Stomach (tissue), 9 donors: Measurements from ENCODE around the gene PANK1. TPM values are rescaled to one million over a fixed set of nuclear protein-coding genes. Genes with fewer than 3 reads are reported as not detected.
A peak's percentile ranks its signal among the peaks of the same experiment; 100 is the strongest.

Experiments used
- DNase-seq, 2 donors: peaks; one replicate each; pipeline versions ENCODE4 v3.0.0 to v3.0.0-alpha.2; 2013 to 2019
- H3K27ac ChIP-seq, 5 donors: fragments of 200-600 bp in 4 of 5; sonication (generic) in 4 of 5; one replicate each; pipeline ENCODE4 v1.5.1; 2013 to 2019; ENCODE audit warnings: mild to moderate bottlenecking in 1 of 5, moderate library complexity in 1 of 5
- H3K27me3 ChIP-seq, 3 donors: fragments of 200-600 bp; sonication (generic); one replicate each; pipeline ENCODE4 v1.5.1; 2017 to 2019; ENCODE audit warnings: mixed run types in 1 of 3
- H3K36me3 ChIP-seq, 4 donors: fragments of 200-600 bp; sonication (generic); 1 replicate in 3 of 4; 2 replicates in 1 of 4; pipeline ENCODE4 v1.5.1; 2016 to 2019
- H3K4me1 ChIP-seq, 4 donors: fragments of 200-600 bp; sonication (generic); one replicate each; pipeline ENCODE4 v1.5.1; 2016 to 2019
- H3K4me3 ChIP-seq, 4 donors: fragments of 200-600 bp; sonication (generic) in 3 of 4; one replicate each; pipeline ENCODE4 v1.5.1; 2016 to 2019; ENCODE audit warnings: mild to moderate bottlenecking in 1 of 4
- H3K9me3 ChIP-seq, 4 donors: fragments of 200-600 bp; sonication (generic); one replicate each; pipeline ENCODE4 v1.5.1; 2016 to 2019
- CTCF ChIP-seq, 7 experiments: fragments of 450-650 bp in 4 of 7; fragments of 200-600 bp in 3 of 7; sonication (generic) in 3 of 7; IDR thresholded peaks; one replicate each; pipeline ENCODE4 v1.5.1; 2016 to 2019; ENCODE audit warnings: antibody characterized with exemption in 7 of 7, control low read depth in 2 of 7, mild to moderate bottlenecking in 1 of 7
- EP300 ChIP-seq: sonication (generic); formaldehyde crosslinking; IDR thresholded peaks from one replicate; pipeline ENCODE4 v1.6.1; 2017; ENCODE audit warnings: antibody characterized with exemption
- POLR2A ChIP-seq, 4 donors: fragments of 450-650 bp; IDR thresholded peaks; one replicate each; pipeline ENCODE4 v1.6.1; 2016; ENCODE audit warnings: antibody characterized with exemption in 4 of 4, control low read depth in 2 of 4, mild to moderate bottlenecking in 1 of 4, moderate library complexity in 1 of 4
- POLR2AphosphoS5 ChIP-seq, 3 donors: sonication (generic); formaldehyde crosslinking; IDR thresholded peaks; one replicate each; pipeline ENCODE4 v1.6.1; 2016; ENCODE audit warnings: antibody characterized with exemption in 3 of 3
- WGBS, 5 donors: extraction: QIAGEN DNeasy Blood & Tissue Kit in 3 of 5; methylation state at CpG; one replicate each; pipeline versions ENCODE4 v1.1.5 to v1.1.7; 2013 to 2018; 5-methylcytosine and 5-hydroxymethylcytosine counted together
- intact Hi-C: fragments of 100-400 bp; cut with DNase I; formaldehyde crosslinking; loops from one replicate; pipeline ENCODE4 v1.15.1; 2023; ENCODE audit warnings: low total_unique reads
- polyA plus RNA-seq, 3 donors: library from polyadenylated mRNA; stranded (reverse); fragments of 200-250 nt; gene quantifications; one replicate each; pipeline ENCODE4 v1.2.3, GENCODE V29; 2013
- total RNA-seq, 5 donors: library from RNA; depleted of rRNA; stranded (reverse); fragments of >200 nt; gene quantifications; one replicate each; pipeline versions ENCODE4 v1.1.0 to v1.2.3, GENCODE V29; 2014 to 2016
- donor health status: healthy with polysubstance abuse.
- donor health status: Bipolar disorder and iron deficiency.
- donor health status: healthy.

PANK1 gene
- total and polyA plus RNA-seq, 8 donors: 1.8 to 7.4 (median 4.6) TPM; not detected in 1

DNA sequence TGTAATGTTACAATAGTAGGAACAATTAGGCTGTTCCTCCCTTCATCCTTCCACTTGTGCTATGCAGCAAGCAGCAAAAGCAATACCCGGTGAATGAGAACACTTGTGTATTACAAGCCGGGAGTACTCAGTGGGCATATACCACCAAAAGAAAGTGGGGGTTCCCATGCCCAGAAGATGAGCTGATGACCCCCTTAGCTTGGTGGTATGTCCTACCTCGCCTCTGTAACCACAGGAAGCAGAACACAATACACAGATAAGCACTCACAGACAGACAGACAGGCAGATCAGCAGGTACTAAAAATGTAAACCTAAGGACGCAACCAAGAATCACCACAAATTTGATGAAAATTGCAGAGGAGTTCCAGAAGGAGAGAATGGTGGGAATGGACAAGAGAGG is 40.9 kb upstream of the PANK1 start:
- Histone ChIP-seq H3K27ac (no peak overlapping the region), H3K36me3 (no peaks in the 10 kb centered on the region), H3K4me1 (no peaks in the 10 kb centered on the region), H3K9me3 (no peaks in the 10 kb centered on the region), H3K4me3 (no peak overlapping the region), H3K27me3 (no peaks in the 10 kb centered on the region)
- 70 to 82% (median 76%) methylated on average over 4 of the region's 4 CpGs for WGBS, 5 donors
- intact Hi-C loops: no loop called here
- TF ChIP-seq POLR2A (IDR thresholded peaks at IDR 0.05): no peak
- no peak for TF ChIP-seq POLR2AphosphoS5 (IDR thresholded peaks at IDR 0.05)
- TF ChIP-seq EP300: no peak
- TF ChIP-seq CTCF (IDR thresholded peaks at IDR 0.05): no peak
- no peak for DNase-seq

GRCh38 chr10:89684604-89685003 is 39.6 kb upstream of the PANK1 start:
- no peaks in the 10 kb centered on the region for H3K4me1 ChIP-seq
- no peak for DNase-seq
- no peak for TF ChIP-seq EP300
- no peak for TF ChIP-seq POLR2A (IDR thresholded peaks at IDR 0.05)
- no peak for TF ChIP-seq POLR2AphosphoS5 (IDR thresholded peaks at IDR 0.05)
- no peak for TF ChIP-seq CTCF (IDR thresholded peaks at IDR 0.05)
- no peaks in the 10 kb centered on the region for H3K36me3 ChIP-seq
- no peaks in the 10 kb centered on the region for H3K27me3 ChIP-seq
- intact Hi-C loops: no loop called here
- no peaks in the 10 kb centered on the region for H3K9me3 ChIP-seq
- H3K27ac ChIP-seq: no peak overlapping the region
- 80 to 94% (median 94%) methylated on average over 2 of the region's 2 CpGs for WGBS, 5 donors
- H3K4me3 ChIP-seq: no peak overlapping the region

- no peaks in the 10 kb centered on the region for H3K36me3 ChIP-seq
- no peak overlapping the region for H3K27ac ChIP-seq
- no peaks in the 10 kb centered on the region for H3K9me3 ChIP-seq
- 63 to 73% (median 66%) methylated on average over 5 of the region's 5 CpGs for WGBS, 5 donors
- no peaks in the 10 kb centered on the region for H3K27me3 ChIP-seq
- DNase-seq: peak in 1 of 2 donors; percentile 35
- H3K4me3 ChIP-seq: no peak overlapping the region
- TF ChIP-seq EP300 (no peak), POLR2A (IDR thresholded peaks at IDR 0.05) (no peak), CTCF (IDR thresholded peaks at IDR 0.05) (no peak), POLR2AphosphoS5 (IDR thresholded peaks at IDR 0.05) (no peak)
- intact Hi-C loops: no loop called here
- H3K4me1 ChIP-seq: no peaks in the 10 kb centered on the region
These were observed 38.8 kb upstream of the PANK1 start for GRCh38 chr10:89683883-89684282.

- H3K9me3 ChIP-seq: no peaks in the 10 kb centered on the region
- intact Hi-C loops: no loop called here
- DNase-seq: no peak
- no peaks in the 10 kb centered on the region for H3K27me3 ChIP-seq
- no peak overlapping the region for H3K4me3 ChIP-seq
- 81 to 91% (median 85%) methylated on average over 3 of the region's 3 CpGs for WGBS, 5 donors
- no peaks in the 10 kb centered on the region for H3K4me1 ChIP-seq
- H3K36me3 ChIP-seq: no peaks in the 10 kb centered on the region
- no peak overlapping the region for H3K27ac ChIP-seq
- TF ChIP-seq POLR2A (IDR thresholded peaks at IDR 0.05) (no peak), CTCF (IDR thresholded peaks at IDR 0.05) (no peak), EP300 (no peak), POLR2AphosphoS5 (IDR thresholded peaks at IDR 0.05) (no peak)
These were observed 34.9 kb upstream of the PANK1 start for GRCh38 chr10:89679986-89680385.
